K562 (cell line): ENCODE results near the gene PAQR6. TPM values are rescaled to one million over a fixed set of nuclear protein-coding genes. Genes with fewer than 3 reads are reported as not detected.

ENCODE experiments used
- ATAC-seq: fragments of 200-7000 bp; cut with Tn5 transposase; 3 replicates; pipeline ENCODE4 v1.9.1; 2020; ENCODE audit warnings: moderate library complexity
- BruUV-seq: library from RNA; stranded (reverse); fragments of 400-500 nt; replicated peaks from 2 replicates; lab custom pipeline; 2021; lab: Mats Ljungman, UMichigan
- CTCF ChIA-PET: fragments of 300-600 bp; formaldehyde crosslinking; extraction: SDS; loops from one replicate; lab custom pipeline; 2021; ENCODE audit warnings: low intra/inter-chr PET ratio; lab: Yijun Ruan, JAX
- POLR2A ChIA-PET: fragments of 300-600, 350-650 bp; sonication (Branson Sonifier 250); formaldehyde crosslinking; extraction: SDS; loops from one replicate; lab custom pipeline; 2021; ENCODE audit warnings: antibody characterized with exemption, inconsistent platforms; lab: Yijun Ruan, JAX
- DNase-seq, 4 experiments: peaks; one replicate each; pipeline versions ENCODE4 v3.0.0 to v3.0.0-alpha.2; 2011 to 2018; ENCODE audit warnings: low spot score in 3 of 4, mixed read lengths in 3 of 4; ENCODE audit errors: extremely low read depth in 1 of 4
- FAIRE-seq: peaks from 2 replicates; lab custom pipeline; 2011; peaks lifted over from hg19 to GRCh38; lab: Jason Lieb, UNC
- H2AFZ ChIP-seq: 2 replicates; pipeline ENCODE4 v1.6.0; 2011; ENCODE audit warnings: low read depth, low read length, control low read depth, inconsistent platforms
- H3K27ac ChIP-seq: fragments of 200-600 bp; 3 replicates; pipeline ENCODE4 v1.8.0; 2011; ENCODE audit warnings: low read depth, mild to moderate bottlenecking, control low read depth, inconsistent platforms, low read length, moderate library complexity, mixed read lengths; ENCODE audit errors: extremely low read depth
- H3K27me3 ChIP-seq, 2 experiments: fragments of 300-600 bp in 1 of 2; 2 replicates in 1 of 2; 3 replicates in 1 of 2; pipeline versions ENCODE4 v1.6.0 to v1.8.0; 2011; ENCODE audit warnings: inconsistent platforms in 2 of 2, low read length in 2 of 2, mild to moderate bottlenecking in 1 of 2, mixed read lengths in 1 of 2, moderate library complexity in 1 of 2; ENCODE audit not compliant: control insufficient read depth in 2 of 2, insufficient read depth in 2 of 2
- H3K36me3 ChIP-seq: fragments of 300-600 bp; 3 replicates; pipeline ENCODE4 v1.8.0; 2011; ENCODE audit warnings: mild to moderate bottlenecking, low read length, inconsistent platforms; ENCODE audit not compliant: control insufficient read depth, insufficient read depth
- H3K4me1 ChIP-seq, 2 experiments: fragments of 200-600 bp in 1 of 2; replicated peaks in 1 of 2; 2 replicates in 1 of 2; 3 replicates in 1 of 2; pipeline versions ENCODE4 v1.5.1 to v1.8.0; 2011; ENCODE audit warnings: inconsistent platforms in 2 of 2, low read length in 2 of 2, mild to moderate bottlenecking in 1 of 2, mixed read lengths in 1 of 2, moderate library complexity in 1 of 2; ENCODE audit not compliant: control insufficient read depth in 2 of 2, insufficient read depth in 2 of 2
- H3K4me2 ChIP-seq: 2 replicates; pipeline ENCODE4 v1.6.1; 2011; ENCODE audit warnings: low read length, control low read depth, inconsistent platforms, mixed read lengths; ENCODE audit not compliant: insufficient read depth
- H3K4me3 ChIP-seq: fragments of 200-600 bp; sonication (generic), shearing (Covaris generic); 2 replicates; pipeline ENCODE4 v1.5.1; 2016; ENCODE audit warnings: control low read depth, inconsistent platforms
- H3K79me2 ChIP-seq: fragments of 200-600 bp; 3 replicates; pipeline ENCODE4 v1.8.0; 2011; ENCODE audit warnings: low read length, inconsistent platforms; ENCODE audit not compliant: control insufficient read depth, insufficient read depth
- H3K9ac ChIP-seq, 2 experiments: 2 replicates each; pipeline versions ENCODE4 v1.6.0 to v1.6.1; 2011; ENCODE audit warnings: low read depth in 2 of 2, low read length in 2 of 2, control low read depth in 1 of 2, inconsistent platforms in 1 of 2, mild to moderate bottlenecking in 1 of 2, mixed read lengths in 1 of 2; ENCODE audit not compliant: insufficient read depth in 1 of 2
- H3K9me1 ChIP-seq: one replicate; pipeline ENCODE4 v1.6.0; 2011; ENCODE audit warnings: inconsistent platforms, mild to moderate bottlenecking, low read length, moderate library complexity; ENCODE audit not compliant: control insufficient read depth, insufficient read depth
- H3K9me3 ChIP-seq: replicated peaks from 2 replicates; pipeline ENCODE4 v1.5.1; 2011; ENCODE audit warnings: low read depth, low read length, inconsistent platforms; ENCODE audit not compliant: control insufficient read depth, insufficient read depth
- H4K20me1 ChIP-seq: replicated peaks from 2 replicates; pipeline ENCODE4 v1.6.1; 2011; ENCODE audit warnings: low read length, inconsistent platforms, mixed read lengths; ENCODE audit not compliant: control insufficient read depth, insufficient read depth
- ETV6 ChIP-seq, 3 experiments: fragments of 150-350 bp in 1 of 3; sonication (generic) in 1 of 3; formaldehyde crosslinking in 1 of 3; IDR thresholded peaks; 2 replicates each; pipeline versions ENCODE4 v1.6.1 to v1.8.0; 2014 to 2022; ENCODE audit warnings: borderline replicate concordance in 2 of 3, low read depth in 2 of 3, antibody characterized with exemption in 1 of 3, low read length in 1 of 3, mild to moderate bottlenecking in 1 of 3, missing genetic modification reagents in 1 of 3
- KDM1A ChIP-seq, 2 experiments: fragments of 450-650 bp; IDR thresholded peaks; 2 replicates each; pipeline ENCODE4 v1.6.1; 2016; ENCODE audit warnings: mild to moderate bottlenecking in 2 of 2
- KDM2B ChIP-seq: fragments of 250-450 bp; sonication (Bioruptor Pico); IDR thresholded peaks from 2 replicates; pipeline ENCODE4 v1.8.0; 2021; ENCODE audit warnings: mild to moderate bottlenecking, moderate library complexity
- MEIS2 ChIP-seq: fragments of 450-650 bp; IDR thresholded peaks from 2 replicates; pipeline ENCODE4 v1.6.1; 2014; ENCODE audit warnings: mild to moderate bottlenecking; ENCODE audit not compliant: partially characterized antibody
- NR2F6 ChIP-seq: fragments of 450-650 bp; formaldehyde crosslinking; IDR thresholded peaks from 2 replicates; pipeline ENCODE4 v1.4.0; 2020; ENCODE audit warnings: mild to moderate bottlenecking
- POLR2AphosphoS2 ChIP-seq: IDR thresholded peaks from 2 replicates; pipeline ENCODE4 v1.6.1; 2012; ENCODE audit warnings: low read length, improper control_type of control experiment
- PPARD ChIP-seq: fragments of 250-450 bp; sonication (Bioruptor Pico); IDR thresholded peaks from 2 replicates; pipeline ENCODE4 v1.8.0; 2022; ENCODE audit warnings: inconsistent platforms, mild to moderate bottlenecking, moderate library complexity
- U2AF2 ChIP-seq: fragments of 200-400 bp; formaldehyde crosslinking; optimal IDR thresholded peaks from 2 replicates; pipeline ENCODE3; 2017; ENCODE audit warnings: low read depth, mild to moderate bottlenecking, low read length
- XRCC5 ChIP-seq: fragments of 200-400 bp; formaldehyde crosslinking; IDR thresholded peaks from 2 replicates; pipeline ENCODE4 v1.6.1; 2017; ENCODE audit warnings: low read depth, mild to moderate bottlenecking, low read length
- ZC3H11A ChIP-seq: IDR thresholded peaks from 2 replicates; pipeline ENCODE4 v1.6.1; 2012; ENCODE audit warnings: low read depth, low read length, improper control_type of control experiment
- ZFX ChIP-seq: sonication (generic); formaldehyde crosslinking; IDR thresholded peaks from 2 replicates; pipeline ENCODE4 v1.8.0; 2022; ENCODE audit warnings: mild to moderate bottlenecking, missing genetic modification reagents, moderate library complexity
- ZNF253 ChIP-seq: fragments of 250-450 bp; sonication (Bioruptor Pico); conservative IDR thresholded peaks from 2 replicates; pipeline ENCODE4 v1.6.1; 2021; ENCODE audit warnings: mild to moderate bottlenecking
- ZNF76 ChIP-seq: fragments of 250-450 bp; sonication (Bioruptor Pico); IDR thresholded peaks from 2 replicates; pipeline ENCODE4 v1.4.0; 2020; ENCODE audit warnings: mild to moderate bottlenecking, moderate library complexity, borderline replicate concordance
- WGBS: fragments of 100-300 bp; shearing (Covaris generic); methylation state at CpG from one replicate; pipeline ENCODE4 v1.1.6; 2016; ENCODE audit warnings: low coverage, mixed read lengths; ENCODE audit not compliant: insufficient coverage; ENCODE audit errors: missing lambda C conversion rate; 5-methylcytosine and 5-hydroxymethylcytosine counted together
- in situ Hi-C: fragments of 300-500 bp; cut with MboI; formaldehyde crosslinking; loops from 4 replicates; pipeline ENCODE4 v1.15.0; 2018; ENCODE audit warnings: inconsistent platforms, mixed read lengths
- intact Hi-C: fragments of 100-400 bp; cut with micrococcal nuclease; formaldehyde crosslinking; loops from 2 replicates; pipeline ENCODE4 v1.14.2; 2022
- polyA plus RNA-seq, 8 experiments: library from polyadenylated mRNA; depleted of rRNA in 4 of 8; stranded (reverse) in 5 of 8; unstranded in 3 of 8; fragments of >200 nt; fragmentation: Nextera tagmentation in 2 of 8; fragmentation: Illumina TruSeq in 1 of 8; extraction: Ambion mirVana in 2 of 8; extraction: Trizol in 1 of 8; gene quantifications; 2 replicates each; pipeline versions ENCODE4 v1.2.1 to v1.2.3, GENCODE V29; 2011 to 2014; ENCODE audit warnings: inconsistent platforms in 1 of 8, missing spikeins in 1 of 8
- total RNA-seq, 7 experiments: library from RNA; depleted of rRNA in 6 of 7; stranded (reverse); fragments of >200 nt in 6 of 7; fragmentation: Illumina TruSeq in 2 of 7; extraction: Trizol in 2 of 7; gene quantifications; 2 replicates each; pipeline versions ENCODE4 v1.2.1 to v1.2.3, GENCODE V29; 2011 to 2021; ENCODE audit warnings: low replicate concordance in 1 of 7
- TF ChIP-seq, protein P1 (sequence below): fragments of 450-650 bp; formaldehyde crosslinking; IDR thresholded peaks from 2 replicates; pipeline ENCODE4 v1.4.0; 2022; ENCODE audit warnings: missing genetic modification characterization
- TF ChIP-seq, protein P2 (sequence below): fragments of 450-650 bp; IDR thresholded peaks from 2 replicates; pipeline ENCODE4 v1.6.1; 2016; ENCODE audit warnings: antibody characterized with exemption
- TF ChIP-seq, protein P3 (sequence below): sonication (generic); formaldehyde crosslinking; IDR thresholded peaks from 2 replicates; pipeline ENCODE4 v1.8.0; 2022; ENCODE audit warnings: mild to moderate bottlenecking, missing genetic modification reagents, borderline replicate concordance
- TF ChIP-seq, protein P4 (sequence below): sonication (generic); formaldehyde crosslinking; IDR thresholded peaks from 2 replicates; pipeline ENCODE4 v1.8.1; 2023; ENCODE audit warnings: mild to moderate bottlenecking, missing genetic modification reagents, moderate library complexity

Gene PAQR6
- total and polyA plus RNA-seq, 9 of the 15 experiments (the other 6 are each of a cell fraction or from before 2014, with no cell fraction given), result 0.07 to 1.8 (median 0.62) TPM

DNA sequence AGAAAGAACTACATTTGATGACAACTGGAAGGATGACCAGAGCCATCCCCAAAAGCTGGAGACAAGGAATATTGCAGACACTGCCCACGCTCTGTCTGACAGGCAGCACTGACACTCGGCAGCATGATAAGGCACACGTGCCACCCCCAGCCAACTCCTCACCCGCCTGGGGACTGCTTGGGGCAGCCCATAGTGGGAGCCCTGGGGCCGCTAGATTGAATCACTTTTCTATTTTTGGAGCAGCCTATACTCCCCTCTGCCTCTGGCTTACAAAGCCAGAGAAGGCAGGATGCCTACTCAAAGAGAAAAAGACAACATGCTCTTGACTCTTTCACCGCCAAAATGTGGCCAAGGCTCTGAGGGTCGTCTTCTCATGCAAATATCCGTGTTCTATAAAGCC is 33.4 kb upstream of the PAQR6 start:
- H2AFZ ChIP-seq, result no peak overlapping the region
- ChIA-PET CTCF (no interaction called here), POLR2A (interaction anchor here (0.6 to 6.3 kb wide), 10 partner anchors 11 to 157 kb away, joined by 3 to 63 read pairs (median 4); partner anchors contain the start of gene GLMP)
- no peak for FAIRE-seq
- in situ Hi-C loops, result no loop called here
- peaks cover 52% of the 10 kb centered on the region for H3K79me2 ChIP-seq
- intact Hi-C loops, result no loop called here
- H4K20me1 ChIP-seq, result peaks cover 11% of the 10 kb centered on the region; the same call in 1 of the 2 replicates
- H3K27ac ChIP-seq, result peak overlapping the region; percentile 93
- peaks cover 57% of the 10 kb centered on the region for H3K36me3 ChIP-seq
- peak overlapping the region; percentile 97 for H3K4me3 ChIP-seq
- peak overlapping the region; percentile 100 for H3K4me2 ChIP-seq
- WGBS, result 2% methylated on average over 8 of the region's 8 CpGs
- no peaks in the 10 kb centered on the region for H3K9me3 ChIP-seq
- peak; percentile 62 to 85 (median 70) for DNase-seq
- ATAC-seq, result peak; percentile 73
- peak overlapping the region; percentile 91 to 97 for H3K9ac ChIP-seq
- no TSS peak for BruUV-seq
- peaks cover 6 to 10% of the 10 kb centered on the region in 2 experiments; a peak in 4 of 5 replicates for H3K4me1 ChIP-seq
- H3K27me3 ChIP-seq, result no peaks in the 10 kb centered on the region
- H3K9me1 ChIP-seq, result no peaks in the 10 kb centered on the region
- TF ChIP-seq ZNF253 (no peak), KDM2B (no peak), ETV6 (IDR thresholded peaks at IDR 0.05; ENCODE audit: borderline replicate concordance in 1 of 2, low read depth in 2 of 2, low read length in 1 of 2) (no peak), ETV6 (CRISPR knock-in tag; IDR thresholded peaks at IDR 0.05; ENCODE audit: borderline replicate concordance) (no peak), ZNF76 (CRISPR knock-in tag) (no peak), NR2F6 (CRISPR knock-in tag) (no peak), ZFX (no peak), MEIS2 (peak; percentile 37), U2AF2 (no peak), PPARD (CRISPR knock-in tag) (no peak), XRCC5 (peak; percentile 47; the same call in 1 of the 2 replicates), ZC3H11A (no peak), KDM1A (IDR thresholded peaks at IDR 0.05) (no peak), POLR2AphosphoS2 (no peak)
- TF ChIP-seq, protein P1, sequence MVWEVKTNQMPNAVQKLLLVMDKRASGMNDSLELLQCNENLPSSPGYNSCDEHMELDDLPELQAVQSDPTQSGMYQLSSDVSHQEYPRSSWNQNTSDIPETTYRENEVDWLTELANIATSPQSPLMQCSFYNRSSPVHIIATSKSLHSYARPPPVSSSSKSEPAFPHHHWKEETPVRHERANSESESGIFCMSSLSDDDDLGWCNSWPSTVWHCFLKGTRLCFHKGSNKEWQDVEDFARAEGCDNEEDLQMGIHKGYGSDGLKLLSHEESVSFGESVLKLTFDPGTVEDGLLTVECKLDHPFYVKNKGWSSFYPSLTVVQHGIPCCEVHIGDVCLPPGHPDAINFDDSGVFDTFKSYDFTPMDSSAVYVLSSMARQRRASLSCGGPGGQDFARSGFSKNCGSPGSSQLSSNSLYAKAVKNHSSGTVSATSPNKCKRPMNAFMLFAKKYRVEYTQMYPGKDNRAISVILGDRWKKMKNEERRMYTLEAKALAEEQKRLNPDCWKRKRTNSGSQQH (CRISPR knock-in tag), result no peak
- TF ChIP-seq, protein P2, sequence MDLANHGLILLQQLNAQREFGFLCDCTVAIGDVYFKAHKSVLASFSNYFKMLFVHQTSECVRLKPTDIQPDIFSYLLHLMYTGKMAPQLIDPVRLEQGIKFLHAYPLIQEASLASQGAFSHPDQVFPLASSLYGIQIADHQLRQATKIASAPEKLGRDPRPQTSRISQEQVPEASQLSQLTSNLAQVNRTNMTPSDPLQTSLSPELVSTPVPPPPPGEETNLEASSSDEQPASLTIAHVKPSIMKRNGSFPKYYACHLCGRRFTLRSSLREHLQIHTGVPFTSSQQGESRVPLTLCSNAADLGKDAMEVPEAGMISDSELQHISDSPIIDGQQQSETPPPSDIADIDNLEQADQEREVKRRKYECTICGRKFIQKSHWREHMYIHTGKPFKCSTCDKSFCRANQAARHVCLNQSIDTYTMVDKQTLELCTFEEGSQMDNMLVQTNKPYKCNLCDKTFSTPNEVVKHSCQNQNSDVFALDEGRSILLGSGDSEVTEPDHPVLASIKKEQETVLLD, result no peak
- TF ChIP-seq, protein P3, sequence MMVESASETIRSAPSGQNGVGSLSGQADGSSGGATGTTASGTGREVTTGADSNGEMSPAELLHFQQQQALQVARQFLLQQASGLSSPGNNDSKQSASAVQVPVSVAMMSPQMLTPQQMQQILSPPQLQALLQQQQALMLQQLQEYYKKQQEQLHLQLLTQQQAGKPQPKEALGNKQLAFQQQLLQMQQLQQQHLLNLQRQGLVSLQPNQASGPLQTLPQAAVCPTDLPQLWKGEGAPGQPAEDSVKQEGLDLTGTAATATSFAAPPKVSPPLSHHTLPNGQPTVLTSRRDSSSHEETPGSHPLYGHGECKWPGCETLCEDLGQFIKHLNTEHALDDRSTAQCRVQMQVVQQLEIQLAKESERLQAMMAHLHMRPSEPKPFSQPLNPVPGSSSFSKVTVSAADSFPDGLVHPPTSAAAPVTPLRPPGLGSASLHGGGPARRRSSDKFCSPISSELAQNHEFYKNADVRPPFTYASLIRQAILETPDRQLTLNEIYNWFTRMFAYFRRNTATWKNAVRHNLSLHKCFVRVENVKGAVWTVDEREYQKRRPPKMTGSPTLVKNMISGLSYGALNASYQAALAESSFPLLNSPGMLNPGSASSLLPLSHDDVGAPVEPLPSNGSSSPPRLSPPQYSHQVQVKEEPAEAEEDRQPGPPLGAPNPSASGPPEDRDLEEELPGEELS (CRISPR knock-in tag), result no peak; the same call in 1 of the 2 replicates
- TF ChIP-seq, protein P4, sequence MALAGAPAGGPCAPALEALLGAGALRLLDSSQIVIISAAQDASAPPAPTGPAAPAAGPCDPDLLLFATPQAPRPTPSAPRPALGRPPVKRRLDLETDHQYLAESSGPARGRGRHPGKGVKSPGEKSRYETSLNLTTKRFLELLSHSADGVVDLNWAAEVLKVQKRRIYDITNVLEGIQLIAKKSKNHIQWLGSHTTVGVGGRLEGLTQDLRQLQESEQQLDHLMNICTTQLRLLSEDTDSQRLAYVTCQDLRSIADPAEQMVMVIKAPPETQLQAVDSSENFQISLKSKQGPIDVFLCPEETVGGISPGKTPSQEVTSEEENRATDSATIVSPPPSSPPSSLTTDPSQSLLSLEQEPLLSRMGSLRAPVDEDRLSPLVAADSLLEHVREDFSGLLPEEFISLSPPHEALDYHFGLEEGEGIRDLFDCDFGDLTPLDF, result no peak
